Measurements from ENCODE around the gene ZIC1. TPM values are rescaled to one million over a fixed set of nuclear protein-coding genes. Genes with fewer than 3 reads are reported as not detected.

ZIC1 gene
- total RNA-seq, 1 donor from 2014 or later: 12.8 TPM

- peak overlapping the region; percentile 51 for H3K4me3 Mint-ChIP-seq (ENCODE audit: unreplicated experiment)
- DNase-seq (ENCODE audit: low spot score): no peak
- peaks cover 54% of the 10 kb centered on the region for H3K27me3 Mint-ChIP-seq (ENCODE audit: low read depth)
- H3K4me1 Mint-ChIP-seq (ENCODE audit: low read depth): peaks cover 29% of the 10 kb centered on the region
- peak overlapping the region; percentile 77 for H3K27ac Mint-ChIP-seq (ENCODE audit: unreplicated experiment)
- TF ChIP-seq CTCF (IDR thresholded peaks at IDR 0.05): no peak
- peaks cover 2% of the 10 kb centered on the region for H3K36me3 Mint-ChIP-seq (ENCODE audit: low read depth)
- no peaks in the 10 kb centered on the region for H3K9me3 Mint-ChIP-seq (ENCODE audit: low read depth)
These were observed 14.3 kb downstream of the ZIC1 start for GRCh38 chr3:147423537-147423797.

- TF ChIP-seq CTCF (IDR thresholded peaks at IDR 0.05): no peak
- peak overlapping the region; percentile 77 for H3K27ac Mint-ChIP-seq (ENCODE audit: unreplicated experiment)
- H3K4me3 Mint-ChIP-seq (ENCODE audit: unreplicated experiment): peak overlapping the region; percentile 51
- DNase-seq (ENCODE audit: low spot score): peak; percentile 68
- peaks cover 49% of the 10 kb centered on the region for H3K27me3 Mint-ChIP-seq (ENCODE audit: low read depth)
- H3K4me1 Mint-ChIP-seq (ENCODE audit: low read depth): peaks cover 23% of the 10 kb centered on the region
- H3K36me3 Mint-ChIP-seq (ENCODE audit: low read depth): peaks cover 2% of the 10 kb centered on the region
- no peaks in the 10 kb centered on the region for H3K9me3 Mint-ChIP-seq (ENCODE audit: low read depth)
These were observed 14.8 kb downstream of the ZIC1 start for GRCh38 chr3:147423798-147424580.

- Mint-ChIP-seq H3K4me1 (ENCODE audit: low read depth) (peaks cover 15% of the 10 kb centered on the region), H3K9me3 (ENCODE audit: low read depth) (no peaks in the 10 kb centered on the region), H3K27me3 (ENCODE audit: low read depth) (peaks cover 48% of the 10 kb centered on the region), H3K36me3 (ENCODE audit: low read depth) (peaks cover 2% of the 10 kb centered on the region), H3K27ac (ENCODE audit: unreplicated experiment) (no peak overlapping the region), H3K4me3 (ENCODE audit: unreplicated experiment) (no peak overlapping the region)
- no peak for DNase-seq (ENCODE audit: low spot score)
- no peak for TF ChIP-seq CTCF (IDR thresholded peaks at IDR 0.05)
These were observed 15.6 kb downstream of the ZIC1 start for GRCh38 chr3:147424581-147425387.

DNA sequence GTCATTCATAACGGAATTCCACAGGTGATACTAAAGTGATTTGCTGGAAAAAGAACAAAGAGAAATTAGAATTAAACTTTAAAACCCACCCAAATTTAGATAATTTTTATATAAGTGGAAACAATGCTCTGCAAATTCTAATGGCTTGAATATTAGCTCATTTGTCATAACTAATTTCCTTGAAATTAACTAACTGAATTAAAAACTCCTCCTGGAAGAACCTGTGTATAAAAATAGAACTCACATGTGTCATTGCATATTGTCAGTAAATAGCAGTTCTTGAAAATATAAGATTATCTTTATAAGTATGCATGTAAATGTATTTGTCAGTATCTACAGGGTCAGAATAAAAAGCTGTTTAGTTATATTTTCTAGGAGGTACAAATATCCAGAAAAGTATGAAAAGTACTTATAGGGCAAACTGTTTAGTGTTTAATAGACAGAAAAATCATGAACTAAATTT is 16.3 kb downstream of the ZIC1 start:
- peaks cover 15% of the 10 kb centered on the region for H3K4me1 Mint-ChIP-seq (ENCODE audit: low read depth)
- no peak overlapping the region for H3K27ac Mint-ChIP-seq (ENCODE audit: unreplicated experiment)
- H3K27me3 Mint-ChIP-seq (ENCODE audit: low read depth): peaks cover 43% of the 10 kb centered on the region
- no peak for TF ChIP-seq CTCF (IDR thresholded peaks at IDR 0.05)
- H3K36me3 Mint-ChIP-seq (ENCODE audit: low read depth): peaks cover 2% of the 10 kb centered on the region
- no peak for DNase-seq (ENCODE audit: low spot score)
- H3K4me3 Mint-ChIP-seq (ENCODE audit: unreplicated experiment): no peak overlapping the region
- H3K9me3 Mint-ChIP-seq (ENCODE audit: low read depth): no peaks in the 10 kb centered on the region

- Mint-ChIP-seq H3K36me3 (ENCODE audit: low read depth) (peaks cover 2% of the 10 kb centered on the region), H3K4me3 (ENCODE audit: unreplicated experiment) (no peak overlapping the region), H3K4me1 (ENCODE audit: low read depth) (peaks cover 10% of the 10 kb centered on the region), H3K9me3 (ENCODE audit: low read depth) (no peaks in the 10 kb centered on the region), H3K27me3 (ENCODE audit: low read depth) (peaks cover 34% of the 10 kb centered on the region), H3K27ac (ENCODE audit: unreplicated experiment) (no peak overlapping the region)
- no peak for TF ChIP-seq CTCF (IDR thresholded peaks at IDR 0.05)
- no peak for DNase-seq (ENCODE audit: low spot score)
These were observed 17.8 kb downstream of the ZIC1 start for GRCh38 chr3:147426931-147427330.
